Spleen (tissue), 11 donors: ENCODE data around the gene GNGT2. TPM values are rescaled to one million over a fixed set of nuclear protein-coding genes. Genes with fewer than 3 reads are reported as not detected.

Source experiments
- DNase-seq: peaks from one replicate; pipeline ENCODE4 v3.0.0-alpha.2; 2020
- H3K27ac ChIP-seq, 8 donors: fragments of 200-600 bp; sonication (generic) in 7 of 8; 1 replicate in 4 of 8; 2 replicates in 4 of 8; pipeline versions ENCODE4 v1.5.0 to v1.8.0; 2016 to 2021; ENCODE audit warnings: inconsistent platforms in 4 of 8, mild to moderate bottlenecking in 4 of 8, moderate library complexity in 1 of 8
- H3K27me3 ChIP-seq, 7 donors: fragments of 200-600 bp; sonication (generic) in 6 of 7; replicated peaks in 1 of 7; 1 replicate in 4 of 7; 2 replicates in 3 of 7; pipeline versions ENCODE4 v1.5.0 to v1.8.0; 2016 to 2021; ENCODE audit warnings: inconsistent platforms in 3 of 7, mild to moderate bottlenecking in 1 of 7
- H3K36me3 ChIP-seq, 6 donors: fragments of 200-600 bp; sonication (generic) in 5 of 6; 1 replicate in 4 of 6; 2 replicates in 2 of 6; pipeline versions ENCODE4 v1.5.0 to v1.8.0; 2016 to 2021; ENCODE audit warnings: inconsistent platforms in 2 of 6
- H3K4me1 ChIP-seq, 6 donors: fragments of 200-600 bp; sonication (generic) in 5 of 6; 1 replicate in 3 of 6; 2 replicates in 3 of 6; pipeline versions ENCODE4 v1.5.0 to v1.8.0; 2016 to 2021; ENCODE audit warnings: inconsistent platforms in 3 of 6
- H3K4me3 ChIP-seq, 8 donors: fragments of 200-600 bp; sonication (generic) in 7 of 8; 1 replicate in 4 of 8; 2 replicates in 4 of 8; pipeline versions ENCODE4 v1.5.0 to v1.8.0; 2016 to 2021; ENCODE audit warnings: inconsistent platforms in 4 of 8, mild to moderate bottlenecking in 4 of 8, moderate library complexity in 2 of 8
- H3K9me3 ChIP-seq, 8 donors: fragments of 200-600 bp; sonication (generic) in 7 of 8; 1 replicate in 4 of 8; 2 replicates in 4 of 8; pipeline versions ENCODE4 v1.5.0 to v1.8.0; 2016 to 2021; ENCODE audit warnings: inconsistent platforms in 4 of 8
- POLR2A ChIP-seq, 3 donors: fragments of 450-650 bp; IDR thresholded peaks; one replicate each; pipeline ENCODE4 v1.5.1; 2017; ENCODE audit warnings: antibody characterized with exemption in 3 of 3, mild to moderate bottlenecking in 1 of 3
- POLR2AphosphoS5 ChIP-seq, 3 donors: sonication (generic); formaldehyde crosslinking; IDR thresholded peaks; one replicate each; pipeline ENCODE4 v1.5.1; 2017; ENCODE audit warnings: antibody characterized with exemption in 3 of 3
- WGBS, 5 donors: extraction: QIAGEN DNeasy Blood & Tissue Kit in 3 of 5; methylation state at CpG; one replicate each; pipeline versions ENCODE4 v1.1.5 to v1.1.7; 2013 to 2018; 5-methylcytosine and 5-hydroxymethylcytosine counted together
- intact Hi-C: fragments of 100-400 bp; cut with DNase I; formaldehyde crosslinking; loops from one replicate; pipeline ENCODE4 v1.15.0; 2023; ENCODE audit warnings: low total_unique reads
- polyA plus RNA-seq, 3 donors: library from polyadenylated mRNA; stranded (reverse); fragments of 200-250 nt; gene quantifications; one replicate each; pipeline ENCODE4 v1.2.1, GENCODE V29; 2013
- total RNA-seq, 7 donors: library from RNA; depleted of rRNA in 3 of 7; stranded (reverse); fragments of >200 nt in 3 of 7; fragmentation: NEBNext Ultra II Directional in 4 of 7; extraction: Animal tissue kit (Norgen Biotek cat#: 25700) in 4 of 7; gene quantifications; one replicate each; pipeline versions ENCODE4 v1.1.0 to v1.2.1, GENCODE V29; 2016 to 2021
- TF ChIP-seq, protein P1 (sequence below), 11 experiments: fragments of 200-600 bp in 7 of 11; fragments of 450-650 bp in 4 of 11; sonication (generic) in 4 of 11; IDR thresholded peaks in 8 of 11; conservative IDR thresholded peaks in 3 of 11; 1 replicate in 7 of 11; 2 replicates in 4 of 11; pipeline versions ENCODE4 v1.4.0 to v1.8.0; 2016 to 2021; ENCODE audit warnings: antibody characterized with exemption in 11 of 11, inconsistent platforms in 4 of 11, mild to moderate bottlenecking in 1 of 11
- donor health status: healthy with polysubstance abuse.
- donor health status: DM: no; HTN: no; CAD: no; lungs with moderate emphysema.
- donor health status: DM: no; HTN: no; CAD: no.
- donor health status: Bipolar disorder and iron deficiency.
- donor health status: healthy.
- donor health status: DM: no; HTN: no; CAD: no.
- donor health status: DM: yes; HTN: yes; CAD: no.

GNGT2 gene
- total and polyA plus RNA-seq, 10 donors: 17.2 to 42.9 (median 22.6) TPM

DNA sequence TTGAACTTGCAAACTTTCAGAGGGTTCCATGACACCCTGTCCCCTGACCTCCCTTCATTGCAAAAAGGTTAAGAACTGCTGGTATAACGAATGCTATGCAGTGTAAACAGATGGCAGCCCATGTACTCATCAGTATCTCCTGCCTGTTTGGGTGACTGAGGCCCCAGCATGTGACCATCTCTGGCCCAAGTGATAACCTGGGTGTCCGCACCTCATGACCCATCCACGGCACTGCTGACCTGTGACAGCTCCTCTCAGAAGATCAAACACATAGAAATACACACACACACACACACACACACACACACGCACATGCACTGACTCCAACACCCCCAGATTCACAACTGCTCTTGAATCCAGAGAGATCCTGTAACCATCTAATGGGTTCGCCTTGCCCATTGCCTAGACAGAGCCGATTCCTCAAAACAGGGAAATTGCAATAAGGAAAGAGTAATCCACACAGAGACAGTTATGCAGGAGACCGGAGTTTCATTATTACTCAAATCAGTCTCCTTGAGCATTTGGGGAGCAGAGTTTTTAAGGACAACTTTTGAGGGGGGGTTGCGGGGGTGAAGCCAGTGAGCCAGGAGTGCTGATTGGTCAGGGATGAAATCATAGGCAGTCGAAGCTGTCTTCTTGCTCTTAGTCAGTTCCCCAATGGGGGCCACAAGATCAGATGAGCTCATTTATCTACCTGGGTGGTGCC lies 31.5 kb upstream of the GNGT2 start:
- intact Hi-C loops: no loop called here
- H3K4me3 ChIP-seq: no peak overlapping the region
- no peaks in the 10 kb centered on the region for H3K9me3 ChIP-seq
- no peak for DNase-seq
- peaks cover 0 to 5% (median 0%) of the 10 kb centered on the region in 6 donors for H3K4me1 ChIP-seq
- no peak overlapping the region for H3K27ac ChIP-seq
- H3K27me3 ChIP-seq: peaks cover 0 to 15% (median 0%) of the 10 kb centered on the region in 7 donors
- WGBS, 5 donors: 75 to 88% (median 77%) methylated on average over 9 of the region's 9 CpGs
- H3K36me3 ChIP-seq: no peaks in the 10 kb centered on the region
- TF ChIP-seq POLR2AphosphoS5 (IDR thresholded peaks at IDR 0.05) (no peak), POLR2A (IDR thresholded peaks at IDR 0.05) (no peak)
- TF ChIP-seq, protein P1, sequence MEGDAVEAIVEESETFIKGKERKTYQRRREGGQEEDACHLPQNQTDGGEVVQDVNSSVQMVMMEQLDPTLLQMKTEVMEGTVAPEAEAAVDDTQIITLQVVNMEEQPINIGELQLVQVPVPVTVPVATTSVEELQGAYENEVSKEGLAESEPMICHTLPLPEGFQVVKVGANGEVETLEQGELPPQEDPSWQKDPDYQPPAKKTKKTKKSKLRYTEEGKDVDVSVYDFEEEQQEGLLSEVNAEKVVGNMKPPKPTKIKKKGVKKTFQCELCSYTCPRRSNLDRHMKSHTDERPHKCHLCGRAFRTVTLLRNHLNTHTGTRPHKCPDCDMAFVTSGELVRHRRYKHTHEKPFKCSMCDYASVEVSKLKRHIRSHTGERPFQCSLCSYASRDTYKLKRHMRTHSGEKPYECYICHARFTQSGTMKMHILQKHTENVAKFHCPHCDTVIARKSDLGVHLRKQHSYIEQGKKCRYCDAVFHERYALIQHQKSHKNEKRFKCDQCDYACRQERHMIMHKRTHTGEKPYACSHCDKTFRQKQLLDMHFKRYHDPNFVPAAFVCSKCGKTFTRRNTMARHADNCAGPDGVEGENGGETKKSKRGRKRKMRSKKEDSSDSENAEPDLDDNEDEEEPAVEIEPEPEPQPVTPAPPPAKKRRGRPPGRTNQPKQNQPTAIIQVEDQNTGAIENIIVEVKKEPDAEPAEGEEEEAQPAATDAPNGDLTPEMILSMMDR (IDR thresholded peaks at IDR 0.05 in 8 of 11, conservative IDR thresholded peaks at IDR 0.05 in 3 of 11): no peak

DNA sequence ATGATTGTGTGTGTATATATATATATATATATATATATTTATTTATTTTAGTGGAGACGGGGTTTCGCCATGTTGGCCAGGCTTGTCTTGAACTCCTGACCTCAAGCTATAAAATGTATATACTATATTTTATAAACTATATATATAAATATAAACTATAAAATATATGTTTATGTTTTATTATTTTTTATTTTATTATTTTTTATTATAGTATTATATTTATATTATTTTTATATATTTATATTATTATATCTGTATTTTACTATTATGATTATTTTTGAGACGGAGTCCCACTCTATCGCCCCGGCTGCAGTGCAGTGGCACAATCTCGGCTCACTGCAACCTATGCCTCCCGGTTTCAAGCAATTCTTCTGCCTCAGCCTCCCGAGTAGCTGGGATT lies 30.7 kb upstream of the GNGT2 start:
- DNase-seq: no peak
- WGBS, 5 donors: 86 to 96% (median 94%) methylated on average over 8 of the region's 8 CpGs
- no peak for TF ChIP-seq POLR2A (IDR thresholded peaks at IDR 0.05)
- TF ChIP-seq, protein P1 (IDR thresholded peaks at IDR 0.05 in 8 of 11, conservative IDR thresholded peaks at IDR 0.05 in 3 of 11): no peak
- TF ChIP-seq POLR2AphosphoS5 (IDR thresholded peaks at IDR 0.05): no peak
- Histone ChIP-seq H3K27ac (no peak overlapping the region), H3K27me3 (peaks cover 0 to 10% (median 0%) of the 10 kb centered on the region in 7 donors), H3K4me1 (peaks cover 0 to 11% (median 0%) of the 10 kb centered on the region in 6 donors), H3K4me3 (no peak overlapping the region), H3K9me3 (no peaks in the 10 kb centered on the region), H3K36me3 (no peaks in the 10 kb centered on the region)
- intact Hi-C loops: no loop called here

DNA sequence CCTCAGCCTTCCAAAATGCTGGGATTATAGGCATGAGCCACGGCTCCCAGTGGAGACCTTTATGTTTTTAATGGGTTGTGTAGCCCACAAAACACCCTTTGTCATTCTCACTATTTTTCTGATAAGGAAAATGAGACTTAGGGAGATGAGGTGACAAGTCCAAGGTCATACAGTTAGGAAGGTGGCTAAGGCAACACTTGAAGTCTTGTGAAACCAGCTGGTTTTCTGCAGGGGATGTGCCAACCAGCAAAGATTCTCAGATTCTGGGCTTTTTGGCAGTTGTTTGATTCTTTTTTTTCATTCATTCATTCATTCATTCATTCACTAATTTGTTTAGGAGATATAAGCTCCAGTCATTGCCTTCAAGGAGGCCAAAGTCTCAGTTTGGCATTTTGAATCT lies 30.2 kb upstream of the GNGT2 start:
- DNase-seq: no peak
- H3K36me3 ChIP-seq: no peaks in the 10 kb centered on the region
- no peaks in the 10 kb centered on the region for H3K9me3 ChIP-seq
- intact Hi-C loops: no loop called here
- no peak overlapping the region for H3K4me3 ChIP-seq
- WGBS, 5 donors: 63 to 77% (median 73%) methylated on average over 1 of the region's 1 CpG
- no peak overlapping the region for H3K27ac ChIP-seq
- TF ChIP-seq POLR2AphosphoS5 (IDR thresholded peaks at IDR 0.05): no peak
- no peak for TF ChIP-seq POLR2A (IDR thresholded peaks at IDR 0.05)
- TF ChIP-seq, protein P1 (IDR thresholded peaks at IDR 0.05 in 8 of 11, conservative IDR thresholded peaks at IDR 0.05 in 3 of 11): no peak
- H3K27me3 ChIP-seq: peaks cover 0 to 7% (median 0%) of the 10 kb centered on the region in 7 donors
- peaks cover 0 to 16% (median 0%) of the 10 kb centered on the region in 6 donors for H3K4me1 ChIP-seq

DNA sequence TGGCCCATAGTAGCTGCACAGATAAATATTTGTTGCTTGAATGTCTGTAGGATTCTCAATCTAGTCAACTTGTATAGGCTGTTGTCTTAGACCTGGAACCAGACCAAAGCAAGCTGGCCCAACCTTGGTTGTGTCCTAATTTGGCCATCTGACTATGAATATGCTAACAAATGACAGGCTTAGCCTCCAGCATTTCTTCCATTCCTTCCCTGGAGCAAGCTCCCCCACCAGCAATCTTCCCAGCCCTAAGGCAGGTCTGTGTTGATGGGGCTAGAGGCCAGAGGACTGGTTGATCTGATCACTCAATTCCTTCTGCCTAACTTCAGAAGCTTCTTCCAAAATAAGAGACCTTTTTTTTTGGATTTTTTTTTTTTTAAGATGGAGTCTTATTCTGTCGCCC lies 29.6 kb upstream of the GNGT2 start:
- peaks cover 0 to 22% (median 0%) of the 10 kb centered on the region in 6 donors for H3K4me1 ChIP-seq
- peaks cover 0 to 5% (median 0%) of the 10 kb centered on the region in 7 donors for H3K27me3 ChIP-seq
- no peak overlapping the region for H3K4me3 ChIP-seq
- no peaks in the 10 kb centered on the region for H3K9me3 ChIP-seq
- H3K36me3 ChIP-seq: no peaks in the 10 kb centered on the region
- WGBS, 5 donors: 89 to 100% (median 95%) methylated on average over 1 of the region's 1 CpG
- no peak for DNase-seq
- no peak overlapping the region for H3K27ac ChIP-seq
- intact Hi-C loops: no loop called here
- TF ChIP-seq POLR2A (IDR thresholded peaks at IDR 0.05) (no peak), POLR2AphosphoS5 (IDR thresholded peaks at IDR 0.05) (no peak)
- TF ChIP-seq, protein P1 (IDR thresholded peaks at IDR 0.05 in 8 of 11, conservative IDR thresholded peaks at IDR 0.05 in 3 of 11): no peak
